ENCODE results near the gene ANKRD44.

- TF ChIP-seq CREB1 (IDR thresholded peaks at IDR 0.05) (no peak), NRF1 (IDR thresholded peaks at IDR 0.05; ENCODE audit: low read depth, low read length) (no peak), POLR2AphosphoS5 (IDR thresholded peaks at IDR 0.05; ENCODE audit: low read depth, low read length) (no peak), RAD21 (IDR thresholded peaks at IDR 0.05 in 1 of 2, conservative IDR thresholded peaks at IDR 0.05 in 1 of 2; ENCODE audit: low read depth in 2 of 2, low read length in 2 of 2) (no peak), GABPA (IDR thresholded peaks at IDR 0.05; ENCODE audit: borderline replicate concordance, insufficient read depth, low read length) (no peak), TAF1 (IDR thresholded peaks at IDR 0.05; ENCODE audit: low read depth, low read length) (no peak), YY1 (IDR thresholded peaks at IDR 0.05; ENCODE audit: low read depth, low read length) (no peak), EGR1 (IDR thresholded peaks at IDR 0.05; ENCODE audit: borderline replicate concordance, low read depth, low read length) (no peak)
- TF ChIP-seq, protein P1, sequence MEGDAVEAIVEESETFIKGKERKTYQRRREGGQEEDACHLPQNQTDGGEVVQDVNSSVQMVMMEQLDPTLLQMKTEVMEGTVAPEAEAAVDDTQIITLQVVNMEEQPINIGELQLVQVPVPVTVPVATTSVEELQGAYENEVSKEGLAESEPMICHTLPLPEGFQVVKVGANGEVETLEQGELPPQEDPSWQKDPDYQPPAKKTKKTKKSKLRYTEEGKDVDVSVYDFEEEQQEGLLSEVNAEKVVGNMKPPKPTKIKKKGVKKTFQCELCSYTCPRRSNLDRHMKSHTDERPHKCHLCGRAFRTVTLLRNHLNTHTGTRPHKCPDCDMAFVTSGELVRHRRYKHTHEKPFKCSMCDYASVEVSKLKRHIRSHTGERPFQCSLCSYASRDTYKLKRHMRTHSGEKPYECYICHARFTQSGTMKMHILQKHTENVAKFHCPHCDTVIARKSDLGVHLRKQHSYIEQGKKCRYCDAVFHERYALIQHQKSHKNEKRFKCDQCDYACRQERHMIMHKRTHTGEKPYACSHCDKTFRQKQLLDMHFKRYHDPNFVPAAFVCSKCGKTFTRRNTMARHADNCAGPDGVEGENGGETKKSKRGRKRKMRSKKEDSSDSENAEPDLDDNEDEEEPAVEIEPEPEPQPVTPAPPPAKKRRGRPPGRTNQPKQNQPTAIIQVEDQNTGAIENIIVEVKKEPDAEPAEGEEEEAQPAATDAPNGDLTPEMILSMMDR (IDR thresholded peaks at IDR 0.05; ENCODE audit: control extremely low read depth in 1 of 3, insufficient read depth in 1 of 3, low read depth in 1 of 3, low read length in 3 of 3), result no peak
Measured at GRCh38 chr2:197293252-197294007, 17.1 kb downstream of the ANKRD44 start.

All from H1 (cell line).